DOHH2 (cell line): ENCODE measurements around the gene NFIX.

Experiments used
- EZH2phosphoT487 ChIP-seq: fragments of 200-600 bp; sonication (generic); IDR thresholded peaks from 2 replicates; pipeline ENCODE4 v1.6.1; 2017; ENCODE audit warnings: borderline replicate concordance, mild to moderate bottlenecking, antibody characterized with exemption, low read length, moderate library complexity, mixed read lengths
- TF ChIP-seq, protein P1 (sequence below): fragments of 200-600 bp; sonication (generic); IDR thresholded peaks from one replicate; pipeline ENCODE4 v1.5.1; 2014; ENCODE audit warnings: antibody characterized with exemption, mild to moderate bottlenecking, low read depth, low read length; ENCODE audit not compliant: poor library complexity, severe bottlenecking

DNA sequence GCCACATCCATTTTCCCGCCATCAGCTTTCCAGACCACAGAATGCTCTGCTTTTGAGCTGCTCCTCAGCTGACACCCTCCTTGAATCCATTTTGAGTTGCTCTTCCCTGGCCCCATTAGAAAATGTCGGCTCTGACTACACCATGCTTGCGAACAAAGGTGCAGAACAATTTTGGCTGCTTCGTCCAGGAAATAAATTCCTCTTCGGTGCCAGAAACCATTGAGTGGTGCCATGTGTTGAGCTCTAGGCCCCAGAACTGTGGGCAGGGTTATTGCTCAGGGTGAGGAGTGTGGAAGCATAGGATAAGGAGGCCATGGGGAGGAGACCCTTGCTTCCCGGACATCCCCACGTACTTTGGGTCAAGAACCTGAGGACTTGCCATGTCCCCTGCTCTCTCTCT lies 52.1 kb downstream of the NFIX start:
- TF ChIP-seq, protein P1, sequence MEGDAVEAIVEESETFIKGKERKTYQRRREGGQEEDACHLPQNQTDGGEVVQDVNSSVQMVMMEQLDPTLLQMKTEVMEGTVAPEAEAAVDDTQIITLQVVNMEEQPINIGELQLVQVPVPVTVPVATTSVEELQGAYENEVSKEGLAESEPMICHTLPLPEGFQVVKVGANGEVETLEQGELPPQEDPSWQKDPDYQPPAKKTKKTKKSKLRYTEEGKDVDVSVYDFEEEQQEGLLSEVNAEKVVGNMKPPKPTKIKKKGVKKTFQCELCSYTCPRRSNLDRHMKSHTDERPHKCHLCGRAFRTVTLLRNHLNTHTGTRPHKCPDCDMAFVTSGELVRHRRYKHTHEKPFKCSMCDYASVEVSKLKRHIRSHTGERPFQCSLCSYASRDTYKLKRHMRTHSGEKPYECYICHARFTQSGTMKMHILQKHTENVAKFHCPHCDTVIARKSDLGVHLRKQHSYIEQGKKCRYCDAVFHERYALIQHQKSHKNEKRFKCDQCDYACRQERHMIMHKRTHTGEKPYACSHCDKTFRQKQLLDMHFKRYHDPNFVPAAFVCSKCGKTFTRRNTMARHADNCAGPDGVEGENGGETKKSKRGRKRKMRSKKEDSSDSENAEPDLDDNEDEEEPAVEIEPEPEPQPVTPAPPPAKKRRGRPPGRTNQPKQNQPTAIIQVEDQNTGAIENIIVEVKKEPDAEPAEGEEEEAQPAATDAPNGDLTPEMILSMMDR = no peak
- TF ChIP-seq EZH2phosphoT487 = no peak
